PC-9 (cell line): ENCODE results near the gene CEP70.

Source experiments
- EZH2 ChIP-seq: fragments of 200-600 bp; sonication (generic); IDR thresholded peaks from 2 replicates; pipeline ENCODE4 v1.8.0; 2017; ENCODE audit warnings: antibody characterized with exemption, low read depth
- TF ChIP-seq, protein P1 (sequence below): fragments of 200-600 bp; sonication (generic); conservative IDR thresholded peaks from 2 replicates; pipeline ENCODE4 v1.6.1; 2017; ENCODE audit warnings: mixed run types, antibody characterized with exemption, mild to moderate bottlenecking, moderate library complexity

- TF ChIP-seq, protein P1, sequence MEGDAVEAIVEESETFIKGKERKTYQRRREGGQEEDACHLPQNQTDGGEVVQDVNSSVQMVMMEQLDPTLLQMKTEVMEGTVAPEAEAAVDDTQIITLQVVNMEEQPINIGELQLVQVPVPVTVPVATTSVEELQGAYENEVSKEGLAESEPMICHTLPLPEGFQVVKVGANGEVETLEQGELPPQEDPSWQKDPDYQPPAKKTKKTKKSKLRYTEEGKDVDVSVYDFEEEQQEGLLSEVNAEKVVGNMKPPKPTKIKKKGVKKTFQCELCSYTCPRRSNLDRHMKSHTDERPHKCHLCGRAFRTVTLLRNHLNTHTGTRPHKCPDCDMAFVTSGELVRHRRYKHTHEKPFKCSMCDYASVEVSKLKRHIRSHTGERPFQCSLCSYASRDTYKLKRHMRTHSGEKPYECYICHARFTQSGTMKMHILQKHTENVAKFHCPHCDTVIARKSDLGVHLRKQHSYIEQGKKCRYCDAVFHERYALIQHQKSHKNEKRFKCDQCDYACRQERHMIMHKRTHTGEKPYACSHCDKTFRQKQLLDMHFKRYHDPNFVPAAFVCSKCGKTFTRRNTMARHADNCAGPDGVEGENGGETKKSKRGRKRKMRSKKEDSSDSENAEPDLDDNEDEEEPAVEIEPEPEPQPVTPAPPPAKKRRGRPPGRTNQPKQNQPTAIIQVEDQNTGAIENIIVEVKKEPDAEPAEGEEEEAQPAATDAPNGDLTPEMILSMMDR, result no peak
- TF ChIP-seq EZH2, result no peak
These were observed 102.1 kb downstream of the CEP70 start for GRCh38 chr3:138491971-138492370.
